Fibroblast of skin of left biceps (primary cell): ENCODE data around the gene NPB.

ENCODE experiments used
- DNase-seq, 2 experiments: peaks; one replicate each; pipeline ENCODE4 v3.0.0-alpha.2; 2013; ENCODE audit warnings: low read depth in 2 of 2

NPB gene

DNA sequence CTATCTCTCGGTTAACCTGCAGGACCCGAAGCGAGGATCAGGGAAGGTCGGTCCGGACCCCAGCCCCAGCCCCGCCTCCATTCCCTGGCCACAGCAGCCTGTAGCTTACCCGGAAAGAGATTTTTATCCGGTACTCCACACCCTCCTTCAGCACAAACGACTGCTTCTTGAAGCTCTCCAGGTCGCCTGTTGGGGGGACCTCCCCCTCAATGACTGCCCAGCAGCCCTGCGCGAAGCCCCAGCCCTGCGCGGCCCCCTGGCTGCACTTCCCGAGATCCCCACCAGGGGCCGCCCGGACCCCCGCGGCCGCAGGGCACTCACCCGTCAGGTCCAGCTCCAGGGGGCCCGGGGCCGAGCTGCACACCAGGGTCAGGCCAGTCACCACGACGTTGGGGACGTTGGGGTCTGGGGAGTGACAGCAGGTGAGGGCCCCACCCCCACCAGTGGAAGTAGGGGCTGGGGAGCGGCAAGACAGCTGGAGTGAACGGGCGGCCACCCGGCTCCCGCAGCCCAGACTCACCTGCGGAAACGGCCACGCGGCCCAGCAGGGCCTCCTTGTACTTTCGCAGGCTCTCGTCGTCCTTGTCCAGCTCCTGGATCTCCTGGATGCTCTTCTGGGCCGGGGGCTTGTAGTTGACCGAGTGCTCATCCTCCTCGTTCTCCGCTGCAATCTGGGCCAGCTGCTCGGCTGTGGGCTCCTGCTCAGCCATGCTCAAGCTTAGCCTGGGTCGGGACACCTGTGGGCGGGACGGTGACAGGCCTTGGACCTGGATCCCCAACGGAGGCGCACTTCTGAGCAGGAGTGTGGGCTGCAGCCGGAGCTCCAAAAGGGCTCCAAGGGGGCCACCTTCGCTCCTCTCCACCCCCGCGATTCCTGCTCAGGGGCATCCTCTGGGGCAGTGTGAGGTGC is 32.6 kb upstream of the NPB start:
- DNase-seq: no peak

DNA sequence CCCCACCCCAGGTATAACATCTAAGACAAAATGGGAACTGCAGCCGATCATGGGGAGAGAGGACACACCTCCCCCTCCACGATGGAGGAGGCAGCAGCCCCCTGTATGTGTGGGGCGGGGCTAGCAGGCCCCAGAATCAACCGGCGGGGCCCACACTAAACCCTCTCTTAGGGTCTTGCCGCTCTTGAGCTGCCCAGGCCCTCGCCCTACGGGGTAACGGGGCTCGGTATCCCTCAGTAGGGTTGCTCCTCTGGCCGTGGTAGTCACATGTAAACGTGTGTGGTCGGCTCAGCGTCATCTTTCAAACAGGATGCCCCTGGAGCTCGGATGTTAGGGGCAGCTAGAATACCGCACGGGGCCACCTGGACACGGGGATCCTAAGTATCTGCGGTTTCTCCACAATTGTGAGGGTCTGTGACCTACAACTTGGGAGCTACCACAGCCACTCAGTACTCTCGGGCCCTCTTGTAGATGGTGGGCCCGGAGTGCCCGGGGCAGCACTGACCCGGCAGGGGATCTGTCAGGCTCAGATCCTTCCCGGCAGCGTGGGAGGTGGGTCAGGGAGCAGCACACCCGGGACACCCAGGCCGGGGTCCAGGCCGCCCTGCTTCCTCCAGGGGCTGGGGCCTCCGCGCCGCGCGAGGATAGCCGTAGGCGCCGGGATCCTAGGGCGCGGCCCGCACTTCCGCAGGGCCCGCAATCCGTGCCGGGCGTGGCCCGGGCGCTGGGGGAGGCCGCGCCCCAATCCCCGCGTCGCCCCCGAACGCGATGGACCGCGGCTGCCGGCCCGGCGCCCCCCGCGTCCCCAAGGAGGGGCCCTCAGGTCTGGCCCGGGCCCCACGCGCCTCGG is 31.7 kb upstream of the NPB start:
- no peak for DNase-seq

DNA sequence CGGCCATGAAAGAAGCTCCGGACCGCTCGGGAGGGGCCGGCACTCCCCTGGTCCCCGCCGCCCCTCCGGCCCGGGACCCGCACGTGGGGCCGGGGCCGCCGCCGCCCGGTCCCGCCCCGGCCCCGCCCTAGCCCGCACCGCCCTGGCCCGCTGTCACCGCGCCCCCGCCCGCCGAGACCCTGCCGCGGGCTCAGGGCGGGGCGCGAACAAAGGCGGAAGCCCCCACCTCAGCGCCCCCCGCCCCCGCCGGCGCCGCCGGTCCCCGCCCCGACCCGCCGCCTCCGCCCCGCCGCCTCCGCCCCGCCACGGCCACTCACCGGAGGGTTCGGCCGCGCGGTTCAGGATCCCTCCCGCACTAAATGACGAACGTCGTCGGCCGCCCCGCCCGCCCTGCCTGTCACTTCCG is 31.1 kb upstream of the NPB start, which contains the start of gene ARHGDIA:
ARHGDIA (minus strand) TSS at position 357 of the 406 bp plus-strand sequence. CDS start 1,407 bp downstream, outside the sequence.
- DNase-seq: no peak

- peak; percentile 70 for DNase-seq
These were observed 30.4 kb upstream of the NPB start for GRCh38 chr17:81871387-81872230.

GRCh38 chr17:81877569-81877968 is 24.5 kb upstream of the NPB start:
- DNase-seq: no peak

GRCh38 chr17:81878294-81878693 is 23.7 kb upstream of the NPB start:
- DNase-seq: no peak

GRCh38 chr17:81879121-81879520 is 22.9 kb upstream of the NPB start:
- no peak for DNase-seq

- DNase-seq: no peak
These were observed 17.5 kb upstream of the NPB start for GRCh38 chr17:81884520-81884919.

GRCh38 chr17:81884968-81885367 is 17.1 kb upstream of the NPB start:
- no peak for DNase-seq

DNA sequence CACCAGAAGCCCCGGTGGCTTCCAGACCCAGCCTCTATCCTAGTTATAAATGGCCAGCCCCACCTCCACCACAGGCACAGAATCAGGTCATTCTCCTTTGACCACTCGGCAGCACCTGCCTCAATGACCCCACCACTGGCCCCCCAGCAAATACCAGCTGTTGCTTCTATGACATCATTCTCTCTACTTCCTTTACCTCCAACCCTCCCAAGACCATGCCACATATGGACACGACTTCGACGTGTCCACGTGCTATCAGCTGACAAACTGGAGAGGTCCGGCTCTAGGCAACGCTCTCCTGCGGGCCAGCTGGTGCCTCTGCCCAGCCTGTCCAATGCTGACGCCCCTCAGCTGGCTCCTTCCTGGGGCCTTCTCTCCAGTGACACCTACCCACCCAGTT is 16.6 kb upstream of the NPB start:
- no peak for DNase-seq

GRCh38 chr17:81885869-81886548 is 16.0 kb upstream of the NPB start:
- no peak for DNase-seq

DNA sequence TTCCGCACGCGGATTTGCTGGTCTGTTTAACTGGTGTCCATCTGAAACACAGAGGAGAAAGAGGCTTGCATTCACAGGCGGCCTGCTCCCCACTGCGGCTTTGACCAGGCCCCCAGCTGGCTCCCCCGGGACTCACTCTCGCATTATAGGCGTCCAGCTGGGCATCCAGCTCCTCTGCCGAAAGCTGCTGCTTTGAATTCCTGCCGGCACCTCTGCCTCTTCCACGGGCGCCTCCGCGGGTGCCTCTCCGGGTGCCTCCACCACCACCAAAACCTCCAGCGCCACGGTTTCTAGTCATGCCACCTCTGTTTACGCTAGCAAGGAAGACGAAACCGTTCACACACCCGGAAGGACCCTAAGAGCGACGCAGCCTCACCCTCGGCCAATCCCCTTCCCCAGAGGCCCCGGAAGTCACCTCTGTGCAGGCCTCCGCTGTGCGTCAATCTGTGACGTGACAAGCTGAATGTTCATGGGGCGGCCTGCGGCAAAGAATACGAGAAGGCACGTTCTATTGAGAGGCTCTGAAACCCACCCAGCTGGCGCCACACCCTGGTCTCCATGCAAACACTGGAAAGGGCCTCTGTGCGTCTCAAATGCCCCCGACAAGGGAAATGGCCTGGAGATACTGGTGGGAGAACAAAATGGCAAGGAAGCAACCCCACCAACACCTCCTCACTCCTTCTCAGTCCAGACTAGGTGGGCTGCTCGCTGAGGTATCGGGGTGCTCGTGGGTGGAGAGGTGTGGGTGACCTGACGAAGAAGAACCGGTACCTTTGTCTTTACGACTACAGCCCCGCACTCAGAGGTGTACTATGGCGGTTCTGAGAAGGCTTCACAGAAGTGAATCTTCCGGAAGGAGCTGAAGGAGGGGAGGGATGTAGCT is 13.7 kb upstream of the NPB start:
- no peak for DNase-seq

GRCh38 chr17:81888988-81889595 is 12.9 kb upstream of the NPB start:
- DNase-seq: no peak

GRCh38 chr17:81889602-81890001 is 12.4 kb upstream of the NPB start:
- DNase-seq: no peak

DNA sequence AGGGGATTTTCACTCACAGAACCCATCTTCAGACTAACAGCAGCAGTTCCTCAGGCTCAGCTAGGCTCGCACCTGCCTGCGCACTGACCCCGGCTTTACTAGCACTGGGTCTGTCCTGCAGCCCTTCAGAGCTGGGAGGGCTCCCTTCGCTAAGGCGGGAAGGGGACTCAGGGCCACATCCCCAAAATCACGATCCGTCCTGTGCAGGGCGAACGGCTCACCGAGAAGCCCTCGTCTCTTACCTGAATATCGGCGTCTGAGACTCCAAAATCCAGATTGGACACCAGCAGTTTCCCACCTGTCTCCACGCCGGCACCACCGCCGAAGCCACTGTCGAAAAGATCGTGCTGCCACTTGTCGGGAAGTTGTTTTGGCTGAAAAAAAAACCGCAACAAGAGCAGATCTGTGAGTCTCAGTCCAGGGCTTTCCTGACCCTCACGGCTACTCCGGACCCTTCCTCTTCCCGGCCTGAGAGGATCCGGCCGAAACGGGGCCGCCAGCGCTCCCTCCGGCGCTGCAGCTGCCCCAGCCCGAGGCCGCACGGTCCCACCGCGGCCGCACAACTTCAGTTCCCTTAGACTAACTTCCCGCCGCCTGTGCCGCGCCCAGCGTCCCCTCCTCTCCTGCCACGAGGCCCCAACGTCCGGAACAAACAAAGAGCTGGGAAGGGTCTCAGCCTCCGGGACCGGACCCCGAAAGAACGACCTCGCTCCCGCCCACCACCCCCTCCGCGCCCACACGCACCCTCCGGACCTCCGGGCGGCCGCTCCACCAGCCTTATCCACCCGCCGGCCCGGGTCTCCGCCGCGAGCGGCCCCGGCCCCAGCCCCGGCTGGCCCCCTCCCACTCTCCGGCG is 11.4 kb upstream of the NPB start:
- DNase-seq: no peak

DNA sequence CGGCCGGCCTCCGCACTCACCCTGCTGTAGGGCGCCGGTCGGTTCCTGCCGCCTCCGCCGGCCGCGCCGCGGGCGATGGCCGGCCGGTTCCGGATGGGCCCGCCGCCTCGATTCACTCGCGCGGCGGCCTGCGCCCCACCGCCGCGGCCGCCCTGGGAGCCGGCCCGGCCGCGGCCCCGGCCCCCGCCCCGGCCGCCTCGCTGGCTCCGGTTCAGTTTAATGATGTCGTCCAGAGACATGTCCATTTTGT is 10.8 kb upstream of the NPB start:
- DNase-seq: no peak

DNA sequence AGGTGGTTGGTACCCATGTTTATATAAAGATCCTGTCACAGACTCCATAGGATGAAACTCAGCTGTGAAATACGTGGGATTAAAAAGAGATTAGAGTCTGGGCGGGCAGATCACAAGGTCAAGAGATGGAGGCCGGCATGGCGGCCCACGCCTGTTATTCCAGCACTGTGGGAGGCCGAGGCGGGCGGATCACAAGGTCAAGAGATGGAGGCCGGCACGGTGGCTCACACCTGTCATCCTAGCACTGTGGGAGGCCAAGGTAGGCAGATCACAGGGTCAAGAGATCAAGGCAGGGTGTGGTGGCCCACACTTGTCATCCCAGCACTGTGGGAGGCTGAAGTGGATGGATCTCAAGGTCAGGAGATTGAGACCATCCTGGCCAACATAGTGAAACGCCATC is 6.6 kb upstream of the NPB start:
- DNase-seq: no peak

DNA sequence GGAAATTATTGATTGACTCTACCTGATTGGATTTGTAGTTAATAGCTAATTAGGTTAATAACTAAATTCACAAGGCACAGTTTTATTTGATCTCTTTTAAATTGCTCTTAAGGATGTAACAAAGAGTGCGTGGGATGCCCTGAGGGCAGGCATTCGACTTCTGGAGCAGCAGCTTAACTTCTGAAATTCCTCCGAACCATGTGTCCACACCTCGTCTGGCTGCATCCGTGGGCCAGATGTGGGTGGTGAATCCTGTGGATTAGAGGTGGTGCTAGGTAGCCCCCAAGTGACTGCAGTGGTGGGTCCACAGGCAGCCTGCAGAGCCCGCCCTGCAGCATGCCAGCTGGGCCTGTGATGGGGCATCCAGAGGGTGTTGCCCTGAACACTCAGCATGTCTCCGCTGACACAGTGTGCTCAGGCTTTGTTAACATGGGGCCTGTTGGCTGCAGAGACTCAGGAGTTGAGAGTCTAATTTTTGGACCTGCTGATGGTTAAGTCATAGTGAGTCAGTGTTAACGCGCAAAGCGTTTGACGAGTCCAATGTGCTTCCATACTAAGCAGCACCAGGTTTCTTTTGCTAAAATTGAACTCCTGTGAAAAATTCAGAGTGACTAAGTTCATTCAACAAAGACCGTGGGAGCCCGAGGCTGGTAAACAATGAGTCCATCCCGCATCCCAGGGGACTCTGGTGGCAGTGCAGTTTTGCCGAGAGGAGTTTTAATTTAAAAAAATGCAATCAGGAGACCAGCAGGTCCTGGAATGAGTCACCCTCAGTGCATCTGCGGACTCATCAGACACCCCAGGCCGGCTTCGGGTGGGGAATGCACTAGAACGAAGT is 3.8 kb upstream of the NPB start:
- peak; percentile 49 to 56 for DNase-seq
